ENCODE data around the gene SIAH1. TPM values are rescaled to one million over a fixed set of nuclear protein-coding genes. Genes with fewer than 3 reads are reported as not detected.
A peak's percentile ranks its signal among the peaks of the same experiment; 100 is the strongest.
"Not testable (repeated sequence)": the region's sequence is repeated elsewhere in the genome, so short reads cannot be mapped to it uniquely, and the experiment has no call there.

The SIAH1 gene
- total RNA-seq, 4 donors from 2014 or later = 21.6 to 31.0 (median 25.9) TPM

DNA sequence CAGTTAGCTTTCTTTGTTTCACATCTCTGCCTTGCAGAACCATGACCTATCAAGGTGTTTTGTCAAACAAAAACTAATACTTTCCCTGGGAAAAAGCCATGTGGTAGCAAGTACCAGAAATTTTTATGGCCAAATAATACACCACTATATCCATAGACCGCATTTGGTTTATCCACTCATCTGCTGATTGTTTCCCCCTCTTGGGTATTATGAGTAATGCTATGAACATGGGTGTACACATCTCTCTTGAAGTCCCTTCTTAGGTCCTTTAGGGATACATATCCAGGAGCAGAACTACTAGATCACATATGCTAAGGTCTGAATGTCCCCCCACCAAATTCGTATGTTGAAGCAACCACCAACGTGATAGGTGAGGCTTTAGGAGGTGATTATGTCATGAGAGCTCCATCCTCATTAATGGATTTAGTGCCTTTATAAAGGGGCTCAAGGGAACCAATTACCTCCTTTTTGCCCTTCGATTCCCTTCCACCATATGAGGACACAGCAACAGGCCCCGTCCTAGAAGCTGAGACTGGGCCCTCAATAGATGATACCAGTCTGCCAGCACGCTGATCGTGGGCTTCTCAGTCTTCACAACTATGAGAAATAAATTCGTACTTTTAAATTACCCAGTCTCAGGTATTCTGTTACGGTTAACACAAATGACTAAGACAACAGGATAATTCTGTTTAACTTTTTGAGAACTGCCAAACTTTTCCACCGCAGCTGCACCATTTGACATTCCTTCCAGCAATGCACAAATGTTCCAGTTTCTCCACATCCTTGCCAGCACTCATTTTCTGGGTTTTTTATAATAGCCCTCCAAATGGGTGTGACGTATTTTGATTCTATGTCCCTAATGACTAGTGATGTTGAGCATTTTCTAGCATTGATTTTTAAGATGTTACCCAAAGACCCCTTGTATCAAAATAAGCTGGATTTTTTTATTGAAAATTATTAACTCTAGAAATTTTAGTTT, 30.0 kb downstream of the SIAH1 start:
- no peak overlapping the region for H3K27ac ChIP-seq (replicated peaks in 1 of 4)
- no peaks in the 10 kb centered on the region for H3K9me3 ChIP-seq
- intact Hi-C loops (cut with DNase I) = loop anchor here (5.0 kb wide), 2 partner anchors 187 to 267 kb away; no protein-coding TSS in a partner anchor
- no peak for TF ChIP-seq POLR2AphosphoS5 (IDR thresholded peaks at IDR 0.05)
- no peak for TF ChIP-seq EP300 (IDR thresholded peaks at IDR 0.05)
- no peak for TF ChIP-seq POLR2A (IDR thresholded peaks at IDR 0.05; ENCODE audit: low read depth)
- TF ChIP-seq, protein P1, sequence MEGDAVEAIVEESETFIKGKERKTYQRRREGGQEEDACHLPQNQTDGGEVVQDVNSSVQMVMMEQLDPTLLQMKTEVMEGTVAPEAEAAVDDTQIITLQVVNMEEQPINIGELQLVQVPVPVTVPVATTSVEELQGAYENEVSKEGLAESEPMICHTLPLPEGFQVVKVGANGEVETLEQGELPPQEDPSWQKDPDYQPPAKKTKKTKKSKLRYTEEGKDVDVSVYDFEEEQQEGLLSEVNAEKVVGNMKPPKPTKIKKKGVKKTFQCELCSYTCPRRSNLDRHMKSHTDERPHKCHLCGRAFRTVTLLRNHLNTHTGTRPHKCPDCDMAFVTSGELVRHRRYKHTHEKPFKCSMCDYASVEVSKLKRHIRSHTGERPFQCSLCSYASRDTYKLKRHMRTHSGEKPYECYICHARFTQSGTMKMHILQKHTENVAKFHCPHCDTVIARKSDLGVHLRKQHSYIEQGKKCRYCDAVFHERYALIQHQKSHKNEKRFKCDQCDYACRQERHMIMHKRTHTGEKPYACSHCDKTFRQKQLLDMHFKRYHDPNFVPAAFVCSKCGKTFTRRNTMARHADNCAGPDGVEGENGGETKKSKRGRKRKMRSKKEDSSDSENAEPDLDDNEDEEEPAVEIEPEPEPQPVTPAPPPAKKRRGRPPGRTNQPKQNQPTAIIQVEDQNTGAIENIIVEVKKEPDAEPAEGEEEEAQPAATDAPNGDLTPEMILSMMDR (IDR thresholded peaks at IDR 0.05) = no peak
- peaks cover 22 to 41% (median 32%) of the 10 kb centered on the region in 4 donors for H3K36me3 ChIP-seq
- peaks cover 0 to 22% (median 9%) of the 10 kb centered on the region in 4 donors for H3K4me1 ChIP-seq
- H3K27me3 ChIP-seq = no peaks in the 10 kb centered on the region
- no peak for DNase-seq (ENCODE audit: extremely low spot score)
- no peak overlapping the region for H3K4me3 ChIP-seq
- 84% methylated on average over 11 of the region's 11 CpGs for WGBS

DNA sequence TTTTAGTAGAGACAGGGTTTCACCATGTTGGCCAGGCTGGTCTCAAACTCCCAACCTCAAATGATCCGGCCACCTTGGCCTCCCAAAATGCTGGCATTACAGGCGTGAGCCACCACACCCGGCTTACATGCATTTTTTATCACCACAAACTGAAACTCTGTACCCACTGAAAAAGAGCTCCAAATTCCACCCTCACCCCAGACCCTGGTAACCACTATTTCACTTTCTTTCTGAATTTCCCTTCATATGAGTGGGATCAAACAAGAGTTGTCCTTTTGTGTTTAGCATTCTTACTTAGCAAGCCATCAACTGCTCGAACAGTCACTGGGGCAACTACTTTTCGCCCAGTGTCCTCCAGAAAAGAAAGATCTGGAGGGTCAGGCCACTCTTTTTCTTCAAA, 30.8 kb downstream of the SIAH1 start:
- not testable (repeated sequence) for H3K27ac ChIP-seq (replicated peaks in 1 of 4); H3K4me3 ChIP-seq; DNase-seq (ENCODE audit: extremely low spot score); H3K27me3 ChIP-seq; H3K9me3 ChIP-seq
- intact Hi-C loops (cut with DNase I) = loop anchor here (5.0 kb wide), 2 partner anchors 188 to 268 kb away; no protein-coding TSS in a partner anchor
- 92% methylated on average over 5 of the region's 5 CpGs for WGBS
- H3K36me3 ChIP-seq = peaks cover 24 to 49% (median 39%) of the 10 kb centered on the region in 4 donors
- peaks cover 0 to 22% (median 6%) of the 10 kb centered on the region in 4 donors for H3K4me1 ChIP-seq

DNA sequence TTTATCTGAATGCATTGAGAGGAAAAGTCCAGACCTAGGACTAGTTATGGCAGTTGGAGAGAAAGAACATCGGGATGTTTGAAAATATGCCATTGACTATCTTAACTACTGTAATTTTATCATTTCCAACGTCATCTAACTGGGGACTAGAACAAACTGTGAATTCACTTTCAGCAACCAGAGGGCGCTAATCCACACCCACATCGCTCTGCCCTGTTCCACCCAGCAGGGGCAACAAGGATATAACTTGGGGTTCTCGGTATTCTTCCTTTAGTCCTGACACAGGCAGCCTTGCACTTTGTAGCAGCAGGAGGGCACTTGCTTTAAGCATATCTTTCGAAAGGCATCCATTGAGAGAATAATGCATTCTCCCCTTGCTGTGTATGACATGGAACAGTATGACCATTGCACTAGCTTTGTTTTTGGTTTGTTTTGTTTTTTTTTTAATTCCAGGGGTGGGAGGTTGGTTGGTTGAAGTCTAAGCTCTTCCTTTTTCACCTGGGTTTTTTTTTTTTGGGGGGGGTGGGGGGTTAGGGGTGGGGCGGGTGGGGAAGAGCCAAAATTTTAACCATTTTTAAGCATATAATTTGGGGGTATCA, 31.5 kb downstream of the SIAH1 start:
- peaks cover 0 to 22% (median 6%) of the 10 kb centered on the region in 4 donors for H3K4me1 ChIP-seq
- intact Hi-C loops (cut with DNase I) = loop anchor here (5.0 kb wide), 2 partner anchors 189 to 269 kb away; no protein-coding TSS in a partner anchor
- H3K27ac ChIP-seq (replicated peaks in 1 of 4) = no peak overlapping the region
- H3K36me3 ChIP-seq = peaks cover 24 to 56% (median 42%) of the 10 kb centered on the region in 4 donors
- DNase-seq (ENCODE audit: extremely low spot score) = no peak
- 22% methylated on average over 7 of the region's 7 CpGs for WGBS
- no peak overlapping the region for H3K4me3 ChIP-seq
- no peaks in the 10 kb centered on the region for H3K9me3 ChIP-seq
- TF ChIP-seq EP300 (IDR thresholded peaks at IDR 0.05) = no peak
- TF ChIP-seq, protein P1 (IDR thresholded peaks at IDR 0.05) = peak; percentile 78 to 84 (median 79)
- TF ChIP-seq POLR2A (IDR thresholded peaks at IDR 0.05; ENCODE audit: low read depth) = no peak
- TF ChIP-seq POLR2AphosphoS5 (IDR thresholded peaks at IDR 0.05) = peak; percentile 33 to 46
- H3K27me3 ChIP-seq = no peaks in the 10 kb centered on the region

DNA sequence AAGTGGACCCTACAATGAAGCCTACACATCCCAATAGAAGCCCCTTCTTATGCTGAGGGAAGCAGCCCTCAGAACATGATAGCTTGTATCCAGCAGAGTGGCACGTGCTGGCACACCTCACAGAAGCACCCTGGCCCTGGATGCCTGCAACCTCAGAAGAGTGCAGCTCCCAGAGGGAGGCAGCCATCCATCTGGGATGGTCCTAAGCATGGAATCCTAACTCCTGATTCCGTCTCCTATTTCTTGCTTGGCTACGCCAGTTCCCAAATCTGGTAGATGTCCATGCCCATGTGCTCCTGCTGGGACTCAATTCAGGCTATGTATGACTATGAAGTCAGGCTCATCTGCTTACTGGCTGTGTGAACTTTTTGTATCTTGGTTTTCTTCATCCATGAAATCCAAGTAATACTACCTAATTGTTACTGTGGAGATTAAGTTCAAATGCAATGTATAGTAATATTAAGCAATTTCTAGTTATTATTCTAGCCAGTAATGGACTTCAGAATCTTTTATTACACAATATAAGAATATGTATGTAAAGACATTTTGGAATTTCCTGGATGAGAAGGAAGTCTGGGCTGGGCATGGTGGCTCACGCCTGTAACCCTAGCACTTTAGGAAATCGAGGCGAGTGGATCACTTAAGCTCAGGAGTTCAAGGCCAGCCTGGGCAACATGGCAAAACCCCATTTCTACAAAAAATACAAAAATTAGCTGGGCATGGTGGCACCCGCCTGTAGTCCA, 32.4 kb downstream of the SIAH1 start:
- Histone ChIP-seq H3K27me3 (no peaks in the 10 kb centered on the region), H3K9me3 (no peaks in the 10 kb centered on the region), H3K4me1 (peaks cover 0 to 19% (median 6%) of the 10 kb centered on the region in 4 donors), H3K27ac (replicated peaks in 1 of 4) (no peak overlapping the region), H3K36me3 (peaks cover 24 to 61% (median 46%) of the 10 kb centered on the region in 4 donors), H3K4me3 (no peak overlapping the region)
- DNase-seq (ENCODE audit: extremely low spot score) = no peak
- TF ChIP-seq POLR2A (IDR thresholded peaks at IDR 0.05; ENCODE audit: low read depth) = no peak
- TF ChIP-seq POLR2AphosphoS5 (IDR thresholded peaks at IDR 0.05) = no peak
- TF ChIP-seq EP300 (IDR thresholded peaks at IDR 0.05) = no peak
- TF ChIP-seq, protein P1 (IDR thresholded peaks at IDR 0.05) = no peak
- intact Hi-C loops (cut with DNase I) = loop anchor here (5.0 kb wide), 2 partner anchors 189 to 269 kb away; no protein-coding TSS in a partner anchor
- 84% methylated on average over 7 of the region's 7 CpGs for WGBS
